ENCODE results near the gene ANKRD24. TPM values are rescaled to one million over a fixed set of nuclear protein-coding genes. Genes with fewer than 3 reads are reported as not detected.

Gene ANKRD24
- total and polyA plus RNA-seq, 2 donors (not counting 3 experiments of a cell fraction or from before 2014, with no cell fraction given) = 0.07 to 0.27 TPM

GRCh38 chr19:4232614-4233281, 50.3 kb downstream of the ANKRD24 start:
- no peak overlapping the region for H3K27ac ChIP-seq (ENCODE audit: insufficient read depth, low read depth, low read length)
- H3K9me1 ChIP-seq (replicated peaks; ENCODE audit: control insufficient read depth, extremely low read depth, insufficient read depth, low read length) = no peaks in the 10 kb centered on the region
- POLR2A ChIA-PET = interaction anchor here (0.7 kb wide), 1 partner anchor 110 kb away, joined by 3 read pairs; no protein-coding TSS in a partner anchor
- H3K79me2 ChIP-seq (ENCODE audit: control insufficient read depth, insufficient read depth, low read length) = no peaks in the 10 kb centered on the region
- intact Hi-C loops (cut with micrococcal nuclease) = loop anchor here (1.0 kb wide), 1 partner anchor 120 kb away; no protein-coding TSS in a partner anchor
- no peak overlapping the region for H3K4me2 ChIP-seq (ENCODE audit: insufficient read depth, low read length)
- no TSS peak for BruUV-seq (replicated peaks)
- FAIRE-seq (no peak), DNase-seq (ENCODE audit: low read depth, low spot score) (no peak)
- CTCF ChIA-PET = interaction anchor here (0.6 to 1.4 kb wide), 9 partner anchors 8 to 120 kb away, joined by 3 to 5 read pairs (median 3); partner anchors contain the start of gene YJU2
- no peaks in the 10 kb centered on the region for H3K9me3 ChIP-seq (replicated peaks; ENCODE audit: control insufficient read depth, insufficient read depth, low read length)
- TF ChIP-seq JUN (IDR thresholded peaks at IDR 0.05; ENCODE audit: borderline replicate concordance, insufficient read depth, insufficient read length, low read depth) (no peak), EZH2 (IDR thresholded peaks at IDR 0.05; ENCODE audit: borderline replicate concordance, low read depth, low read length, severe bottlenecking) (no peak), FOS (IDR thresholded peaks at IDR 0.05; ENCODE audit: borderline replicate concordance, insufficient read depth, low read length) (no peak), GATA2 (IDR thresholded peaks at IDR 0.05; ENCODE audit: insufficient read depth, insufficient read length, low read depth, low read length) (no peak), POLR2A (IDR thresholded peaks at IDR 0.05; ENCODE audit: low read depth, low read length) (no peak), POLR2AphosphoS5 (IDR thresholded peaks at IDR 0.05; ENCODE audit: insufficient read depth, low read depth, low read length) (no peak), MAX (IDR thresholded peaks at IDR 0.05; ENCODE audit: insufficient read depth, insufficient read length) (no peak), MYC (IDR thresholded peaks at IDR 0.05; ENCODE audit: low read depth, low read length) (no peak), CTCF (IDR thresholded peaks at IDR 0.05; ENCODE audit: extremely low read depth in 1 of 2, insufficient read depth in 1 of 2, low read depth in 1 of 2, low read length in 2 of 2) (no peak)
- no peak overlapping the region for H3K9ac ChIP-seq (replicated peaks; ENCODE audit: extremely low read depth, insufficient read depth, low read length)
- no peak overlapping the region for H2AFZ ChIP-seq (ENCODE audit: low read depth, low read length)
- H4K20me1 ChIP-seq (replicated peaks; ENCODE audit: control insufficient read depth, extremely low read depth, insufficient read depth, low read length) = no peaks in the 10 kb centered on the region
- dilution Hi-C loops (cut with MboI; ENCODE audit: extremely low pct_ligation_motif_present, low sequenced_read_pairs) = no loop called here
- H3K27me3 ChIP-seq (ENCODE audit: control insufficient read depth in 2 of 2, insufficient read depth in 2 of 2, low read length in 2 of 2) = peaks cover 0 to 5% of the 10 kb centered on the region in 2 experiments
- H3K4me1 ChIP-seq (ENCODE audit: control insufficient read depth, extremely low read depth, insufficient read depth, low read length) = no peaks in the 10 kb centered on the region
- no peak overlapping the region for H3K4me3 ChIP-seq (replicated peaks in 1 of 3; ENCODE audit: insufficient read depth in 1 of 3, low read depth in 1 of 3, low read length in 3 of 3)
- no peaks in the 10 kb centered on the region for H3K36me3 ChIP-seq (ENCODE audit: control insufficient read depth in 2 of 2, extremely low read depth in 1 of 2, insufficient read depth in 2 of 2, low read length in 2 of 2)
